Measurements from ENCODE around the gene SLC25A52. TPM values are rescaled to one million over a fixed set of nuclear protein-coding genes. Genes with fewer than 3 reads are reported as not detected.
"Not testable (repeated sequence)": the region's sequence is repeated elsewhere in the genome, so short reads cannot be mapped to it uniquely, and the experiment has no call there.

SLC25A52 gene, protein sequence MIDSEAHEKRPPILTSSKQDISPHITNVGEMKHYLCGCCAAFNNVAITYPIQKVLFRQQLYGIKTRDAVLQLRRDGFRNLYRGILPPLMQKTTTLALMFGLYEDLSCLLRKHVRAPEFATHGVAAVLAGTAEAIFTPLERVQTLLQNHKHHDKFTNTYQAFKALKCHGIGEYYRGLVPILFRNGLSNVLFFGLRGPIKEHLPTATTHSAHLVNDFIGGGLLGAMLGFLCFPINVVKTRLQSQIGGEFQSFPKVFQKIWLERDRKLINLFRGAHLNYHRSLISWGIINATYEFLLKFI
- total RNA-seq (not detected), polyA plus RNA-seq (ENCODE audit: insufficient read length in 6 of 6) (under 1 TPM in 5 of 6 donors, not detected in 1; 0.23 to 0.86 (median 0.46) TPM)
- long read RNA-seq, donor 1 = 0 reads
- long read RNA-seq, donor 2 = 0 reads
- long read RNA-seq, donor 3 = 0 reads
- long read RNA-seq, donor 4 = 0 reads
- long read RNA-seq, donor 5 = 0 reads
- long read RNA-seq, donor 6 = 0 reads
- long read RNA-seq, donor 7 = 0 reads
- long read RNA-seq, donor 8 = 0 reads
- long read RNA-seq, donor 9 = 0 reads
- long read RNA-seq, donor 10 = 0 reads
- long read RNA-seq, donor 11 = 0 reads
- long read RNA-seq, donor 12 = 0 reads

DNA sequence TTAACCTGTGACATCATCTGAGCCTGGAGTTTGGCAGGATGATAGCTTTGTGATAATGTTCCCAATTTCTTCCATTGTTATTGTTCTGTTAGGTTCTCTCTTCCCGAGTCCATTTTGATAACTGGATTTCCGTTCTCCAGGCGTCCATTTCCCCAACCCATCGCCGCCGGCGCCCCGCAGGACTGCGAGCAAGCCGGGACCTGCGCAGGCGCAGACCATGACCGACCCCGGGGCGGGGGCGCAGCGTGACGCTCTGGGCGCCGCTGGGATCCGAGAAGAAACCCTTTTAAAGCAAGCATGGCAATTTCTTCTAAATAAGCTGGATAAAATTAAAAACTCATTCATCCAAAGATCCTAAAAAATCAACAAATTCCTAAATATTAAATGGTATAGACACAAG lies at the start of gene SLC25A52:
Gene SLC25A52, minus strand, starts transcription at position 186 of the 400 bp plus-strand sequence. CDS start 219 bp downstream, outside the sequence.
- intact Hi-C loops (cut with DNase I) = no loop called here
- Histone ChIP-seq H3K4me3 (no peak within 1 kb of the TSS), H3K36me3 (no peaks in the 10 kb centered on the region), H3K27ac (no peak within 1 kb of the TSS), H3K9me3 (no peaks in the 10 kb centered on the region), H3K27me3 (no peaks in the 10 kb centered on the region), H3K4me1 (no peaks in the 10 kb centered on the region)
- DNase-seq (peak in 1 of 4 donors; percentile 67), ATAC-seq (no peak)
- TF ChIP-seq CTCF (IDR thresholded peaks at IDR 0.05) = no peak

- intact Hi-C loops (cut with DNase I); H3K4me1 ChIP-seq; H3K9me3 ChIP-seq; DNase-seq; H3K4me3 ChIP-seq; H3K36me3 ChIP-seq; H3K27ac ChIP-seq; H3K27me3 ChIP-seq; ATAC-seq: not testable (repeated sequence)
Measured at GRCh38 chr18:31809049-31809448, 48.4 kb upstream of the SLC25A52 start.

- ATAC-seq (no peak), DNase-seq (no peak)
- H3K27ac ChIP-seq = no peak overlapping the region
- intact Hi-C loops (cut with DNase I) = no loop called here
- no peaks in the 10 kb centered on the region for H3K4me1 ChIP-seq
- H3K4me3 ChIP-seq = no peak overlapping the region
- H3K27me3 ChIP-seq = no peaks in the 10 kb centered on the region
- no peaks in the 10 kb centered on the region for H3K36me3 ChIP-seq
- TF ChIP-seq CTCF (IDR thresholded peaks at IDR 0.05) = no peak
- H3K9me3 ChIP-seq = no peaks in the 10 kb centered on the region
Measured at GRCh38 chr18:31801078-31801477, 40.4 kb upstream of the SLC25A52 start.

- H3K4me3 ChIP-seq; H3K27ac ChIP-seq; ATAC-seq; H3K36me3 ChIP-seq; DNase-seq; H3K27me3 ChIP-seq; H3K4me1 ChIP-seq; H3K9me3 ChIP-seq; intact Hi-C loops (cut with DNase I): not testable (repeated sequence)
Measured at GRCh38 chr18:31799257-31799656, 38.6 kb upstream of the SLC25A52 start.

GRCh38 chr18:31798399-31798798 lies 37.7 kb upstream of the SLC25A52 start:
- no peak for ATAC-seq
- no peaks in the 10 kb centered on the region for H3K4me1 ChIP-seq
- intact Hi-C loops (cut with DNase I) = no loop called here
- TF ChIP-seq CTCF (IDR thresholded peaks at IDR 0.05) = no peak
- H3K4me3 ChIP-seq = no peak overlapping the region
- no peaks in the 10 kb centered on the region for H3K27me3 ChIP-seq
- H3K27ac ChIP-seq = no peak overlapping the region
- no peaks in the 10 kb centered on the region for H3K36me3 ChIP-seq
- no peak for DNase-seq
- no peaks in the 10 kb centered on the region for H3K9me3 ChIP-seq

GRCh38 chr18:31795747-31796146 lies 35.1 kb upstream of the SLC25A52 start:
- H3K4me3 ChIP-seq = no peak overlapping the region
- TF ChIP-seq CTCF (IDR thresholded peaks at IDR 0.05) = no peak
- H3K27me3 ChIP-seq = no peaks in the 10 kb centered on the region
- intact Hi-C loops (cut with DNase I) = no loop called here
- H3K4me1 ChIP-seq = no peaks in the 10 kb centered on the region
- H3K27ac ChIP-seq = no peak overlapping the region
- no peaks in the 10 kb centered on the region for H3K9me3 ChIP-seq
- DNase-seq = no peak
- no peak for ATAC-seq
- no peaks in the 10 kb centered on the region for H3K36me3 ChIP-seq
